ENCODE measurements around the gene CD24.
"Not testable (repeated sequence)": the region's sequence is repeated elsewhere in the genome, so short reads cannot be mapped to it uniquely, and the experiment has no call there.

The CD24 gene

DNA sequence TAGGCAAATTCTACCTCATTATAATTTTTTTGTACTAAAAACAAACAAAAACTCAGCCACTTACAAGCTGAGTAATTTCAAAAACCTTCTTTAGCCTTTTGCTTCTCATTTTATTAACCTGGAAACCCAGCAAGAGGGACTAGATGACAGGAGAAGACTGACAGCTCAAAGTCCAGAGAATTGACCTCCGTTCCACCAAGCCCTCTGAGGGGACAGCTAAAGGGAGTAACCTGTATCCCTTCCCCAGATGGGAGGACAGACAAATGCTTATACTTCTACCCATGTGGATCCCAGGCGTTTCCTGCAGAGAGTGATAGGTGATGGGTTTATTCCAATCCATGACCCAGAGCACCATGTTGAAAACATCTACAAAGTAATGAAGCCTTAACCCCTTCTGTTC, 35.0 kb upstream of the CD24 start:
- Histone ChIP-seq H3K27ac (ENCODE audit: low read depth, low read length) (no peak overlapping the region), H4K8ac (ENCODE audit: low read depth, low read length) (no peak overlapping the region), H3K56ac (ENCODE audit: low read length) (no peak overlapping the region), H3K4me3 (ENCODE audit: low read length) (no peak overlapping the region), H3K36me3 (ENCODE audit: control insufficient read depth, insufficient read depth, low read length) (no peaks in the 10 kb centered on the region), H2BK120ac (ENCODE audit: low read depth, low read length) (no peak overlapping the region), H2BK5ac (ENCODE audit: low read length) (no peak overlapping the region), H3K4me1 (ENCODE audit: control insufficient read depth, low read depth, low read length) (no peaks in the 10 kb centered on the region), H3K79me1 (ENCODE audit: low read length) (no peaks in the 10 kb centered on the region), H2BK15ac (replicated peaks; ENCODE audit: low read depth) (no peak overlapping the region), H3K4ac (ENCODE audit: low read depth, low read length) (no peak overlapping the region), H3K27me3 (ENCODE audit: insufficient read depth, low read length, poor library complexity) (no peaks in the 10 kb centered on the region), H4K5ac (ENCODE audit: low read length) (no peak overlapping the region), H3K4me2 (ENCODE audit: low read length) (no peak overlapping the region), H3K9ac (ENCODE audit: low read length) (no peak overlapping the region), H3K79me2 (ENCODE audit: control insufficient read depth, insufficient read depth, low read length) (no peaks in the 10 kb centered on the region), H3K23ac (ENCODE audit: low read length) (no peak overlapping the region), H2AK5ac (ENCODE audit: low read length) (no peak overlapping the region), H3K18ac (ENCODE audit: low read length) (no peak overlapping the region)
- no CpG with 5 or more reads among the region's 2 CpGs for WGBS (ENCODE audit: extremely low coverage, insufficient coverage, low lambda C conversion rate)
- no peak for DNase-seq

DNA sequence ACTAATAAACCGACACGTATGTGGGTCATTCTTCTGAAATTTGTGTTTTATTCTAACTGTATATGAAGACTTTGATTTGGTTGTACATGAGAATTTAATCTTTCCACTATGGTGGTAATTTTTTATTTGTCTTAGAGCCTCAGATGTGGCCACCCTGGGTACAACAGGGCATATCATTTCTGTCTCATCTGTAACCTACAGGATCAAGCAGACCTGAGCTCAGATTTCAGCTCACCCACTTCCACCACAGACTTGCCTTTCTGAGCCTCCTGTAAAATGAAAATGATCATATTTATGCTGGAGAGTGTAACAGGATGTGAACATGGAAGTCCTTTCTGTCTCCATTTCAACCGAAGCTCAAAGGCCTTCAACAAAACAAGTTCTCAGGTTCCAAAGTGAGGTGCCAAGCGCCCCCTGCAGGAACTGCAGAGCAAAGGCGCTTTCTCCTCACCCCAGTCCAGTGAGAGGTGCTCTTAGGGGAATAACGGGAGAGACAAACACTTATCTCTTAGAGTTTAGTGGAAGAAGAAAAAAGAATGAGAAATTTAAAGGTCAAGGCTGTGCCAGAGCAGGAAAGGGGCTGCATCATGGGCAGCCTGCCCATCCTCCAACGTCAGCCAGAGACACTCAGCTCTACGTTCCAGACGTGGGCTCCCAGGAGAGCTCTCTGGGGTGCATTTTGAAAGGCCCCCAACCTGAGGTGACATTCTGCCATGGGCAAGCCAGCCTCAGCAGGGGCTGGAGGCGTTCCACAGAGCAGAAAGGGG, 23.0 kb upstream of the CD24 start:
- Histone ChIP-seq H3K79me1 (ENCODE audit: low read length) (no peaks in the 10 kb centered on the region), H2BK15ac (replicated peaks; ENCODE audit: low read depth) (peak overlapping the region; percentile 19), H4K5ac (ENCODE audit: low read length) (peak overlapping the region; percentile 35), H3K27me3 (ENCODE audit: insufficient read depth, low read length, poor library complexity) (no peaks in the 10 kb centered on the region), H3K18ac (ENCODE audit: low read length) (peak overlapping the region; percentile 75), H4K8ac (ENCODE audit: low read depth, low read length) (peak overlapping the region; percentile 69), H3K4ac (ENCODE audit: low read depth, low read length) (no peak overlapping the region), H3K23ac (ENCODE audit: low read length) (no peak overlapping the region), H3K27ac (ENCODE audit: low read depth, low read length) (no peak overlapping the region), H3K9ac (ENCODE audit: low read length) (no peak overlapping the region), H3K56ac (ENCODE audit: low read length) (no peak overlapping the region), H3K79me2 (ENCODE audit: control insufficient read depth, insufficient read depth, low read length) (no peaks in the 10 kb centered on the region), H2BK5ac (ENCODE audit: low read length) (no peak overlapping the region), H3K4me3 (ENCODE audit: low read length) (no peak overlapping the region), H2AK5ac (ENCODE audit: low read length) (no peak overlapping the region), H3K4me1 (ENCODE audit: control insufficient read depth, low read depth, low read length) (no peaks in the 10 kb centered on the region), H3K36me3 (ENCODE audit: control insufficient read depth, insufficient read depth, low read length) (no peaks in the 10 kb centered on the region), H3K4me2 (ENCODE audit: low read length) (no peak overlapping the region), H2BK120ac (ENCODE audit: low read depth, low read length) (no peak overlapping the region)
- peak; percentile 82 for DNase-seq
- no CpG with 5 or more reads among the region's 10 CpGs for WGBS (ENCODE audit: extremely low coverage, insufficient coverage, low lambda C conversion rate)

DNA sequence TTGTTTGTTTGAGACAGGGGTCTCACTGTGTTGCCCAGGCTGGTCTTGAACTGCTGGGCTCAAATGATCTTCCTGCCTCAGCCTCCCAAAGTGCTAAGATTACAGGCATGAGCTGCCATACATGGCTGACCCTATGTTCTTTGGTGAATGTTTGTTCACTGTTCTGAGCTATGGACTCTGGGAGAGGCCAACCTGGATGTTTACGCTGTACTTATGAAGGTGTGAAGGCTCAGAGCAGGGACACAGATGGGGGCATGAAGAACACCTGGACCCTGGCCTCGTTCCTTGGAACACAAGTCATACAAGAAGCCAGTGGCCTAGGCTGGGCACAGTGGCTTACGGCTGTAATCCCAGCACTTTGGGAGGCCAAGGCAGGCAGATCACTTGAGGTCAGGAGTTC, 21.1 kb upstream of the CD24 start:
- Histone ChIP-seq H2BK120ac (ENCODE audit: low read depth, low read length) (no peak overlapping the region), H2BK5ac (ENCODE audit: low read length) (no peak overlapping the region), H3K79me1 (ENCODE audit: low read length) (no peaks in the 10 kb centered on the region), H3K56ac (ENCODE audit: low read length) (no peak overlapping the region), H3K27me3 (ENCODE audit: insufficient read depth, low read length, poor library complexity) (no peaks in the 10 kb centered on the region), H3K27ac (ENCODE audit: low read depth, low read length) (no peak overlapping the region), H3K9ac (ENCODE audit: low read length) (no peak overlapping the region), H3K18ac (ENCODE audit: low read length) (no peak overlapping the region), H2AK5ac (ENCODE audit: low read length) (no peak overlapping the region), H3K4ac (ENCODE audit: low read depth, low read length) (no peak overlapping the region), H4K5ac (ENCODE audit: low read length) (no peak overlapping the region), H3K4me2 (ENCODE audit: low read length) (no peak overlapping the region), H3K4me3 (ENCODE audit: low read length) (no peak overlapping the region), H3K36me3 (ENCODE audit: control insufficient read depth, insufficient read depth, low read length) (no peaks in the 10 kb centered on the region), H3K79me2 (ENCODE audit: control insufficient read depth, insufficient read depth, low read length) (no peaks in the 10 kb centered on the region), H2BK15ac (replicated peaks; ENCODE audit: low read depth) (no peak overlapping the region), H4K8ac (ENCODE audit: low read depth, low read length) (no peak overlapping the region), H3K23ac (ENCODE audit: low read length) (no peak overlapping the region), H3K4me1 (ENCODE audit: control insufficient read depth, low read depth, low read length) (no peaks in the 10 kb centered on the region)
- WGBS (ENCODE audit: extremely low coverage, insufficient coverage, low lambda C conversion rate): no CpG with 5 or more reads among the region's 3 CpGs
- DNase-seq: no peak

DNA sequence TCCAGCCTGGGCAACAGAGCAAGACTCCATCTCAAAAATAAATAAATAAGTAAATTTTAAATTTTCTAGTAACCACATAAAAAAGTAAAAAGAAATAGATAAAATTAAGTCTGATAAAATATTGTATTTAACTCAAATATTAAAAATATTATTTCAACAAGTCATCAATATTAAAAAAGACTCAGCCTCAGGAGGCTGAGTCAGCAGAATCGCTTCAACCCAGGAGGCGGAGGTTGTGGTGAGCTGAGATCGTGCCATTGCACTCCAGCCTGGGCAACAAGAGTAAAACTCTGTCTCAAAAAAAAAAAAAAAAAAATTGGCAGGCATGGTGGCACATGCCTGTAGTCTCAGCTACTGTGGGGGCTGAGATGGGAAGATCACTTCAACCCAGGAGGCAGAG, 15.2 kb upstream of the CD24 start:
- not testable (repeated sequence) for H3K4me3 ChIP-seq (ENCODE audit: low read length); H3K4ac ChIP-seq (ENCODE audit: low read depth, low read length); H3K36me3 ChIP-seq (ENCODE audit: control insufficient read depth, insufficient read depth, low read length); H2AK5ac ChIP-seq (ENCODE audit: low read length); DNase-seq; H3K23ac ChIP-seq (ENCODE audit: low read length); H2BK5ac ChIP-seq (ENCODE audit: low read length); H3K4me1 ChIP-seq (ENCODE audit: control insufficient read depth, low read depth, low read length); H2BK15ac ChIP-seq (replicated peaks; ENCODE audit: low read depth); H4K5ac ChIP-seq (ENCODE audit: low read length); H3K27me3 ChIP-seq (ENCODE audit: insufficient read depth, low read length, poor library complexity); H3K18ac ChIP-seq (ENCODE audit: low read length); H3K79me1 ChIP-seq (ENCODE audit: low read length); H2BK120ac ChIP-seq (ENCODE audit: low read depth, low read length); H3K56ac ChIP-seq (ENCODE audit: low read length); H3K9ac ChIP-seq (ENCODE audit: low read length); H3K27ac ChIP-seq (ENCODE audit: low read depth, low read length); H3K79me2 ChIP-seq (ENCODE audit: control insufficient read depth, insufficient read depth, low read length); H3K4me2 ChIP-seq (ENCODE audit: low read length); H4K8ac ChIP-seq (ENCODE audit: low read depth, low read length)
- no CpG with 5 or more reads among the region's 3 CpGs for WGBS (ENCODE audit: extremely low coverage, insufficient coverage, low lambda C conversion rate)

DNA sequence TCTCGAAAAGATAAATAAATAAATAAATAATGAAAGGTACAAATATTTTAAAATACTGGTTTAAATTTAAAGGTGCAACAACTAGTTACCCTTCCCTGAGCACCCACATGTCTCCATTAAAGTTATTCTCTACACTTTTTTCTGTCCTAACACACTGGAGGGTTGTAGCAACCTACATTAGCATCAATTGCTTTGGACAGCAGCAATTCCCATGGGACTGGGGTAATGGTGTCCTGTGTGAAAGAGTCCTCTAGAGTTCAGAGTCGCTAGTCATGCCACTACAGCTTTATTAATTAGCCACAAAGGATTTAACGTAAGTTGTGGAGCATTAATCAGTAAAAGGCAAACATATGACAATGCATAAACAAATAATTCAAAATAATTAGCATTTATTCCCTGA, 14.1 kb upstream of the CD24 start:
- H3K9ac ChIP-seq (ENCODE audit: low read length): no peak overlapping the region
- no peak overlapping the region for H4K5ac ChIP-seq (ENCODE audit: low read length)
- no peak overlapping the region for H3K18ac ChIP-seq (ENCODE audit: low read length)
- no peak overlapping the region for H3K4me2 ChIP-seq (ENCODE audit: low read length)
- H4K8ac ChIP-seq (ENCODE audit: low read depth, low read length): no peak overlapping the region
- no peaks in the 10 kb centered on the region for H3K4me1 ChIP-seq (ENCODE audit: control insufficient read depth, low read depth, low read length)
- H3K27me3 ChIP-seq (ENCODE audit: insufficient read depth, low read length, poor library complexity): no peaks in the 10 kb centered on the region
- no peak overlapping the region for H2BK120ac ChIP-seq (ENCODE audit: low read depth, low read length)
- DNase-seq: no peak
- H2AK5ac ChIP-seq (ENCODE audit: low read length): no peak overlapping the region
- H3K4ac ChIP-seq (ENCODE audit: low read depth, low read length): no peak overlapping the region
- no peak overlapping the region for H3K56ac ChIP-seq (ENCODE audit: low read length)
- H3K27ac ChIP-seq (ENCODE audit: low read depth, low read length): no peak overlapping the region
- no peaks in the 10 kb centered on the region for H3K36me3 ChIP-seq (ENCODE audit: control insufficient read depth, insufficient read depth, low read length)
- no peaks in the 10 kb centered on the region for H3K79me1 ChIP-seq (ENCODE audit: low read length)
- WGBS (ENCODE audit: extremely low coverage, insufficient coverage, low lambda C conversion rate): no CpG with 5 or more reads among the region's 3 CpGs
- H3K23ac ChIP-seq (ENCODE audit: low read length): no peak overlapping the region
- H2BK5ac ChIP-seq (ENCODE audit: low read length): no peak overlapping the region
- H2BK15ac ChIP-seq (replicated peaks; ENCODE audit: low read depth): no peak overlapping the region
- H3K79me2 ChIP-seq (ENCODE audit: control insufficient read depth, insufficient read depth, low read length): no peaks in the 10 kb centered on the region
- no peak overlapping the region for H3K4me3 ChIP-seq (ENCODE audit: low read length)

DNA sequence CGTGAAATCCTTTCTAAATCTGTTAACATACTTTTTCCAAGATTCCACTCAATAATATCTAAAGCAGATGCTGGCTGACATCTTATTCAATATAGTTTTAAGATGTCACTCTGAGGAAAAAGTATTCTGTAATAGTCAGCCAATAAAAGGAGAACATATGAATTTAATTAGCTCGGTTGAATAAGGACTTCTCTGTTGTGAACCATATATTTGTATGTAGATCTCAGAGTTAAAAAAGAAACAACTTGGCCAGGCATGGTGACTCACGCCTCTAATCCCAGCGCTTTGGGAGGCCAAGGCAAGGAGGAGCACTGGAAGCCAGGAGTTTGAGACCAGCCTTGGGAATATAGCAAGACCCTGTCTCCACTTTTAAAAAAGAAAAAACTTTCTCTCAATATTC, 7.4 kb upstream of the CD24 start:
- Histone ChIP-seq H3K18ac (ENCODE audit: low read length) (no peak overlapping the region), H3K36me3 (ENCODE audit: control insufficient read depth, insufficient read depth, low read length) (no peaks in the 10 kb centered on the region), H3K27me3 (ENCODE audit: insufficient read depth, low read length, poor library complexity) (no peaks in the 10 kb centered on the region), H2BK120ac (ENCODE audit: low read depth, low read length) (no peak overlapping the region), H2AK5ac (ENCODE audit: low read length) (no peak overlapping the region), H3K4me1 (ENCODE audit: control insufficient read depth, low read depth, low read length) (no peaks in the 10 kb centered on the region), H3K4ac (ENCODE audit: low read depth, low read length) (no peak overlapping the region), H3K4me3 (ENCODE audit: low read length) (no peak overlapping the region), H3K79me2 (ENCODE audit: control insufficient read depth, insufficient read depth, low read length) (no peaks in the 10 kb centered on the region), H3K79me1 (ENCODE audit: low read length) (no peaks in the 10 kb centered on the region), H4K5ac (ENCODE audit: low read length) (no peak overlapping the region), H2BK5ac (ENCODE audit: low read length) (no peak overlapping the region), H3K4me2 (ENCODE audit: low read length) (no peak overlapping the region), H3K56ac (ENCODE audit: low read length) (no peak overlapping the region), H3K9ac (ENCODE audit: low read length) (no peak overlapping the region), H3K23ac (ENCODE audit: low read length) (no peak overlapping the region), H2BK15ac (replicated peaks; ENCODE audit: low read depth) (no peak overlapping the region), H3K27ac (ENCODE audit: low read depth, low read length) (no peak overlapping the region), H4K8ac (ENCODE audit: low read depth, low read length) (no peak overlapping the region)
- no CpG with 5 or more reads among the region's 4 CpGs for WGBS (ENCODE audit: extremely low coverage, insufficient coverage, low lambda C conversion rate)
- no peak for DNase-seq
